ENCODE data around the gene ATOH8.
A peak's percentile ranks its signal among the peaks of the same experiment; 100 is the strongest.

The ATOH8 gene

DNA sequence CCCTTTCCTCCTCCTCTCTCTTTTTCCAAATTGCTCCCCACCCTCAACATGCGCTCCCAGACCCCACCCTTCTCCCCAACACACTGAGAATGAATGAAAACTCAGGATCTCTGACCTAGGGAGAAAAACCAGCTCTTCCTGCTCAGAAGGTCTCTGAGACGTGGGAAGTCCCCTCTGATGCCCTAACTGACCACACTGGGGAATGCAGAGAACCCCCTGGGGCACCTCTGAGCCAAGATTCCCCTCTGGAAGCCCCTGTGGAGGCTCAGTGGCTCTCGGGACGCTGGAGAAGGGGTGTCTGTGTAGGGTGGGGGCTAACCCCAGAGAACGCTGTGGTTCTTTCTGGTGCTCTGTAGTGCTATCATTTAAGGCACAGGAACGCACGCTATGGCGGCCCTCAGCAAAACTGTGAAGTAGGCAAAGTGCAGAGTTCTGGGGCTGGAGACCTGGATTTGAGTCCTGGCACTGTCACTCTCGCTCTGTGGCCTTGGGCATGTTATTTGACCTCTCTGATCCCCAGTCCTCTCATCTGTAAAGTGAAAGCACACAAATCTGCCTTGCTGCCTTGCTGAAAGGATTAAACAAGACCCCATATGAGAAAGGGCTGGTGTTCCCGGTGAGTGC is 17.1 kb downstream of the ATOH8 start:
- Histone ChIP-seq H3K9me3 (no peaks in the 10 kb centered on the region), H3K27ac (peak overlapping the region; percentile 82 to 87), H3K4me3 (no peak overlapping the region), H3K4me1 (peaks cover 0 to 96% (median 85%) of the 10 kb centered on the region in 4 donors), H3K27me3 (no peaks in the 10 kb centered on the region), H3K36me3 (peaks cover 24 to 81% (median 34%) of the 10 kb centered on the region in 3 donors)
- TF ChIP-seq, protein P1, sequence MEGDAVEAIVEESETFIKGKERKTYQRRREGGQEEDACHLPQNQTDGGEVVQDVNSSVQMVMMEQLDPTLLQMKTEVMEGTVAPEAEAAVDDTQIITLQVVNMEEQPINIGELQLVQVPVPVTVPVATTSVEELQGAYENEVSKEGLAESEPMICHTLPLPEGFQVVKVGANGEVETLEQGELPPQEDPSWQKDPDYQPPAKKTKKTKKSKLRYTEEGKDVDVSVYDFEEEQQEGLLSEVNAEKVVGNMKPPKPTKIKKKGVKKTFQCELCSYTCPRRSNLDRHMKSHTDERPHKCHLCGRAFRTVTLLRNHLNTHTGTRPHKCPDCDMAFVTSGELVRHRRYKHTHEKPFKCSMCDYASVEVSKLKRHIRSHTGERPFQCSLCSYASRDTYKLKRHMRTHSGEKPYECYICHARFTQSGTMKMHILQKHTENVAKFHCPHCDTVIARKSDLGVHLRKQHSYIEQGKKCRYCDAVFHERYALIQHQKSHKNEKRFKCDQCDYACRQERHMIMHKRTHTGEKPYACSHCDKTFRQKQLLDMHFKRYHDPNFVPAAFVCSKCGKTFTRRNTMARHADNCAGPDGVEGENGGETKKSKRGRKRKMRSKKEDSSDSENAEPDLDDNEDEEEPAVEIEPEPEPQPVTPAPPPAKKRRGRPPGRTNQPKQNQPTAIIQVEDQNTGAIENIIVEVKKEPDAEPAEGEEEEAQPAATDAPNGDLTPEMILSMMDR (IDR thresholded peaks at IDR 0.05), result no peak
- intact Hi-C loops (cut with DNase I; ENCODE audit: low total_unique reads), result loop anchor here (2.0 kb wide), 1 partner anchor 16 kb away; no protein-coding TSS in a partner anchor
- DNase-seq, result no peak

DNA sequence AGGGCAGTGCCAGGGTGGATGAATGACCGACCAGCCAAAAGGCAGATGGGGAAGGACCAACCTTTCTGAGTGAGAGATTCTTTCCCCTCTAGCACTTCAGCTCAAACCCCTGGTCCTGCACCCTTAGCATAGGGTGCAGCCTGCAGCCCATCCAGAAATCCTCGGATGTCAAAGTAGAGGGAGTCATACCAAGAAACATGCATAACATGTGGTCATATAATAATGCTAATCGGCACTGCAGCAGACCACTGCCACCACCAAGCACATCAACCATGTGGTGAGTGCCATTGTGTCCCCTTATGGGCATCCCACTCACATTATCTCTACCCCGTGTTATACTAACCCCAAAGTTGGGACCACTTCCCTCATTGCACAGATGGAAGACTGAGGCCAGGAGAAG is 17.7 kb downstream of the ATOH8 start:
- peaks cover 24 to 80% (median 32%) of the 10 kb centered on the region in 3 donors for H3K36me3 ChIP-seq
- intact Hi-C loops (cut with DNase I; ENCODE audit: low total_unique reads), result loop anchor here (2.0 kb wide), 1 partner anchor 17 kb away; no protein-coding TSS in a partner anchor
- H3K4me1 ChIP-seq, result peaks cover 0 to 95% (median 86%) of the 10 kb centered on the region in 4 donors
- H3K27me3 ChIP-seq, result no peaks in the 10 kb centered on the region
- TF ChIP-seq, protein P1 (IDR thresholded peaks at IDR 0.05), result no peak
- peak overlapping the region; percentile 18 to 29 for H3K4me3 ChIP-seq
- peak overlapping the region; percentile 82 to 87 for H3K27ac ChIP-seq
- H3K9me3 ChIP-seq, result no peaks in the 10 kb centered on the region
- no peak for DNase-seq

GRCh38 chr2:85772019-85772745 is 18.4 kb downstream of the ATOH8 start:
- intact Hi-C loops (cut with DNase I; ENCODE audit: low total_unique reads), result no loop called here

GRCh38 chr2:85772841-85773491 is 19.2 kb downstream of the ATOH8 start:
- TF ChIP-seq, protein P1 (IDR thresholded peaks at IDR 0.05), result no peak
- intact Hi-C loops (cut with DNase I; ENCODE audit: low total_unique reads), result no loop called here
- Histone ChIP-seq H3K4me1 (peaks cover 0 to 95% (median 91%) of the 10 kb centered on the region in 4 donors), H3K9me3 (no peaks in the 10 kb centered on the region), H3K27me3 (no peaks in the 10 kb centered on the region), H3K36me3 (peaks cover 23 to 77% (median 28%) of the 10 kb centered on the region in 3 donors), H3K27ac (peak overlapping the region; percentile 82 to 85), H3K4me3 (peak overlapping the region; percentile 32 to 41)
- DNase-seq, result peak; percentile 31 to 81

More at GRCh38 chr2:85772019-85772745, 18.4 kb downstream of the ATOH8 start:
- TF ChIP-seq, protein P1 (IDR thresholded peaks at IDR 0.05), result peak; percentile 33 to 34
- Histone ChIP-seq H3K36me3 (peaks cover 24 to 80% (median 28%) of the 10 kb centered on the region in 3 donors), H3K27me3 (no peaks in the 10 kb centered on the region), H3K9me3 (no peaks in the 10 kb centered on the region), H3K4me1 (peaks cover 0 to 95% (median 89%) of the 10 kb centered on the region in 4 donors), H3K4me3 (peak overlapping the region; percentile 32 to 41), H3K27ac (peak overlapping the region; percentile 82 to 87)
- DNase-seq, result peak; percentile 99 to 100

GRCh38 chr2:85773692-85774091 is 19.9 kb downstream of the ATOH8 start:
- Histone ChIP-seq H3K27ac (peak overlapping the region; percentile 82 to 85), H3K4me3 (peak overlapping the region in 1 of 2 donors; percentile 41), H3K36me3 (peaks cover 17 to 77% (median 33%) of the 10 kb centered on the region in 3 donors), H3K4me1 (peaks cover 0 to 95% (median 91%) of the 10 kb centered on the region in 4 donors), H3K27me3 (no peaks in the 10 kb centered on the region), H3K9me3 (no peaks in the 10 kb centered on the region)
- intact Hi-C loops (cut with DNase I; ENCODE audit: low total_unique reads), result no loop called here
- TF ChIP-seq, protein P1 (IDR thresholded peaks at IDR 0.05), result no peak
- no peak for DNase-seq

All from tibial artery (tissue), 4 donors.